Measurements from ENCODE around the gene TRPM3.
A peak's percentile ranks its signal among the peaks of the same experiment; 100 is the strongest.
"Not testable (repeated sequence)": the region's sequence is repeated elsewhere in the genome, so short reads cannot be mapped to it uniquely, and the experiment has no call there.

Gene TRPM3

DNA sequence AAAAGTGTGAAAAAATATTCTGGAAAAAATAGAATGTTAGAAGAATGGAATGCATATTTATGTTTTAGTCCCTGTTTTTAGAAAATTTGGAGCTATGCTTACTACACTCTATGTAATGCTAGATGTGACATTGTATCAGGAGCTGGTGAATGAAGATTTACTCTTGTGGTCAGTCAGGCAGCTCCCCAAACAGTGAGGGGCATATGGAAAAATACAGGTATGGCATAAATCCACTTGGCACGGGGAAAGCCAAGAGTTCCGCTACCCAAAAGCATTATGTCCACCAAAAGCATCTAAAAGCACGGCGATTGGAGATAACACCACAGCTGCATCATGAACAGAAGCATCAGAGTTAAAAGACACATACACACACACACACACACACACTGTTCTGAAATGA lies 486.7 kb downstream of the TRPM3 start:
- Histone ChIP-seq H3K4me3 (ENCODE audit: low read depth, low read length) (no peak overlapping the region), H3K27ac (no peak overlapping the region), H3K27me3 (replicated peaks) (no peaks in the 10 kb centered on the region), H3K36me3 (replicated peaks) (no peaks in the 10 kb centered on the region)
- in situ Hi-C loops (cut with HindIII; ENCODE audit: low pct_ligation_motif_present, low sequenced_read_pairs), result no loop called here
- DNase-seq, result no peak
- TF ChIP-seq, protein P1, sequence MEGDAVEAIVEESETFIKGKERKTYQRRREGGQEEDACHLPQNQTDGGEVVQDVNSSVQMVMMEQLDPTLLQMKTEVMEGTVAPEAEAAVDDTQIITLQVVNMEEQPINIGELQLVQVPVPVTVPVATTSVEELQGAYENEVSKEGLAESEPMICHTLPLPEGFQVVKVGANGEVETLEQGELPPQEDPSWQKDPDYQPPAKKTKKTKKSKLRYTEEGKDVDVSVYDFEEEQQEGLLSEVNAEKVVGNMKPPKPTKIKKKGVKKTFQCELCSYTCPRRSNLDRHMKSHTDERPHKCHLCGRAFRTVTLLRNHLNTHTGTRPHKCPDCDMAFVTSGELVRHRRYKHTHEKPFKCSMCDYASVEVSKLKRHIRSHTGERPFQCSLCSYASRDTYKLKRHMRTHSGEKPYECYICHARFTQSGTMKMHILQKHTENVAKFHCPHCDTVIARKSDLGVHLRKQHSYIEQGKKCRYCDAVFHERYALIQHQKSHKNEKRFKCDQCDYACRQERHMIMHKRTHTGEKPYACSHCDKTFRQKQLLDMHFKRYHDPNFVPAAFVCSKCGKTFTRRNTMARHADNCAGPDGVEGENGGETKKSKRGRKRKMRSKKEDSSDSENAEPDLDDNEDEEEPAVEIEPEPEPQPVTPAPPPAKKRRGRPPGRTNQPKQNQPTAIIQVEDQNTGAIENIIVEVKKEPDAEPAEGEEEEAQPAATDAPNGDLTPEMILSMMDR (IDR thresholded peaks at IDR 0.05; ENCODE audit: low read depth, low read length, missing control alignments), result no peak

DNA sequence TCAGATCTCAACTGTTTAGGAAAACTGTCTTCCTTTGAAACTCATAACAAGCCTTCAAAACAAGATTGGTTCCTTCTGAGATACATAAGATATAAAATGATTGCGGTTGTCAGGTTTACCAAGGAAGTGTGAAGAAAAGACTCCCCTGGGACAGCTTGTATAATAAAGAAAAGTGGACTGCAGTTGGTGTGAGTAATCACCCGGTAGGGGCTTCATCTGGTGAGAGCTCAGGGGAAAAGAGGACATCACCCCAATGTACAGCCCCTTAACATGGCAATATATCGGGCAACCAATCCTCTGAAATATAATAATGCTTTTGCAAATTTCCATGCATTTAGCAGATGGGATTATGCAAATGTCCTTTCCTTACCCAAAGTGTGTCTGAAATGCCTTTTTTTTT lies 490.4 kb downstream of the TRPM3 start:
- Histone ChIP-seq H3K27me3 (replicated peaks) (no peaks in the 10 kb centered on the region), H3K36me3 (replicated peaks) (no peaks in the 10 kb centered on the region), H3K27ac (no peak overlapping the region), H3K4me3 (ENCODE audit: low read depth, low read length) (no peak overlapping the region)
- DNase-seq, result no peak
- in situ Hi-C loops (cut with HindIII; ENCODE audit: low pct_ligation_motif_present, low sequenced_read_pairs), result no loop called here
- TF ChIP-seq, protein P1 (IDR thresholded peaks at IDR 0.05; ENCODE audit: low read depth, low read length, missing control alignments), result no peak

DNA sequence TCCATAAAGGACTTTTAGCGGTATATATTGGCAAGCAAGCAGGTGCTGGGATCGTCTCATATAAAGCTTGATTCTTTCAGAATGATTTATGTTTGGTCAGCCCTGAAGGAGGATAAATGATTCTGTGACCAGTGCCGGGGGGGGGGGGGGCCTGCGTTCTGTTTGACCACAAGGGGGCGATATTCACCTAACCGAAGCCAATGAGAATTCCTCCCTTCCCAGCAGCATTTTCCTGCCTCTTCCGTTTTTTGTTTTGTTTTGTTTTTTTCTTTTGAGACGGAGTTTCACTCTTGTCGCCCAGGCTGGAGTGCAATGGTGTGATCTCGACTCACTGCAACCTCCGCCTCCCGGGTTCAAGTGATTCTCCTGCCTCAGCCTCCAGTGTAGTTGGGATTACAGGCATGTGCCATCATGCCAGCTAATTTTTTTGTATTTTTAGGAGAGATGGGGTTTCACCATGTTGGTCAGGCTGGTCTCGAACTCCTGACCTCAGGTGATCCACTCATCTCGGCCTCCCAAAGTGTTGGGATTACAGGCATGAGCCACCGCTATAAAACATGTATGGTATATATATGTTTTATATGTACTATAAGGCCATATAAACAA lies 492.2 kb downstream of the TRPM3 start:
- TF ChIP-seq, protein P1 (IDR thresholded peaks at IDR 0.05; ENCODE audit: low read depth, low read length, missing control alignments), result peak; percentile 65
- H3K27ac ChIP-seq; DNase-seq; H3K36me3 ChIP-seq (replicated peaks); H3K27me3 ChIP-seq (replicated peaks); in situ Hi-C loops (cut with HindIII; ENCODE audit: low pct_ligation_motif_present, low sequenced_read_pairs); H3K4me3 ChIP-seq (ENCODE audit: low read depth, low read length): not testable (repeated sequence)

DNA sequence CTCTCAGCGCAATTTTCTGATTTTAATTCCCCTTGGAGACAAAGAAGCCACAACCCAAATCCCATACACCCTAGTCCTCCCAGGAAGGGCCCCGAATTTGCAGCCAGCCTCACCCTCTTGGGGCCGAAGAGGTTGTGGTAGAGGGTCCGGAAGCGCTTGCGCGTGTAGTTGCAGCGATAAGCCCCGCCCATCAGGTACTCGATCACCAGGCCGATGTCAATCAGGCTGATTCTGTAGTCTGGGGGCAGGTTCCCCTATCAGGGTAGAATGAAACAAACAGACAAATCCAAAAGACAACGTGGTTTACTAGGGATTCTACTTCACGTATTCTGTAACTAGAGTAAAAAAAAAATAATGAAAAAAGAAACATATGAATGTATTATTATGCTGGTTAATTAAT lies 496.3 kb downstream of the TRPM3 start:
- Histone ChIP-seq H3K27me3 (replicated peaks) (no peaks in the 10 kb centered on the region), H3K4me3 (ENCODE audit: low read depth, low read length) (no peak overlapping the region), H3K27ac (no peak overlapping the region), H3K36me3 (replicated peaks) (no peaks in the 10 kb centered on the region)
- in situ Hi-C loops (cut with HindIII; ENCODE audit: low pct_ligation_motif_present, low sequenced_read_pairs), result no loop called here
- no peak for DNase-seq
- TF ChIP-seq, protein P1 (IDR thresholded peaks at IDR 0.05; ENCODE audit: low read depth, low read length, missing control alignments), result no peak

DNA sequence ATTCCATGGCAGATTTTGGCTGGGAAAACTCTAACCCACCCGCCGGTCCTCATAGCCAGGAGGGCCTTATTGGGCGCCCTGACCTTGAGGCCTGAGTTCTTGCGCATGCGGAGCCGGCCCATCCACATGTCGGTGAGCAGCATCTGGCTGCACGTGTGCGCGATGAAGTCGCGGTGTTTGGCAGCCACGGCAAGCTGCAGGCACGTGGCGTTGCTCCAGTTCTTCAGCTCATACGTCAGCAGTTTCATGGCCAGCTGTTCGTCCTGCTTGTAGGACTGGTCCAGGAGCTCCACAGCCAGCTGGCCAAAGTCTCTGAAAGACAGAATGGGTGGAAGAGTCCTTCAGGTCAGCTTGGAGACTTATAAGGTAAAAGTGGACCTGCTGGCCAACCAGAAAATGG lies 502.6 kb downstream of the TRPM3 start:
- DNase-seq, result no peak
- H3K27ac ChIP-seq, result no peak overlapping the region
- in situ Hi-C loops (cut with HindIII; ENCODE audit: low pct_ligation_motif_present, low sequenced_read_pairs), result no loop called here
- no peaks in the 10 kb centered on the region for H3K27me3 ChIP-seq (replicated peaks)
- no peak overlapping the region for H3K4me3 ChIP-seq (ENCODE audit: low read depth, low read length)
- TF ChIP-seq, protein P1 (IDR thresholded peaks at IDR 0.05; ENCODE audit: low read depth, low read length, missing control alignments), result no peak
- no peaks in the 10 kb centered on the region for H3K36me3 ChIP-seq (replicated peaks)
